Mucosa of stomach (tissue), 1 donor: ENCODE data around the gene AIG1.
"Not testable (repeated sequence)": the region's sequence is repeated elsewhere in the genome, so short reads cannot be mapped to it uniquely, and the experiment has no call there.

Experiments used
- H3K27me3 ChIP-seq: one replicate; pipeline ENCODE4 v1.7.0; 2013; ENCODE audit warnings: mild to moderate bottlenecking, low read length; ENCODE audit not compliant: control insufficient read depth, insufficient read depth
- H3K36me3 ChIP-seq: one replicate; pipeline ENCODE4 v1.7.0; 2013; ENCODE audit warnings: low read length; ENCODE audit not compliant: control insufficient read depth, insufficient read depth
- H3K4me1 ChIP-seq: one replicate; pipeline ENCODE4 v1.7.0; 2013; ENCODE audit warnings: mild to moderate bottlenecking, low read length; ENCODE audit not compliant: control insufficient read depth, insufficient read depth
- H3K4me3 ChIP-seq: one replicate; pipeline ENCODE4 v1.7.0; 2013; ENCODE audit warnings: low read length
- H3K9ac ChIP-seq: one replicate; pipeline ENCODE4 v1.7.0; 2013; ENCODE audit warnings: mild to moderate bottlenecking, low read length, moderate library complexity
- H3K9me3 ChIP-seq: one replicate; pipeline ENCODE4 v1.7.0; 2013; ENCODE audit warnings: mild to moderate bottlenecking, low read length, moderate library complexity; ENCODE audit not compliant: control insufficient read depth
- donor health status: Pancreatic carcinoma.

The AIG1 gene

GRCh38 chr6:143139884-143140283 is 79.2 kb downstream of the AIG1 start:
- H3K4me3 ChIP-seq, H3K36me3 ChIP-seq, H3K9me3 ChIP-seq, H3K9ac ChIP-seq, H3K27me3 ChIP-seq, H3K4me1 ChIP-seq: not testable (repeated sequence)

GRCh38 chr6:143140767-143141166 is 80.1 kb downstream of the AIG1 start:
- H3K4me3 ChIP-seq = no peak overlapping the region
- no peak overlapping the region for H3K9ac ChIP-seq
- H3K36me3 ChIP-seq = no peaks in the 10 kb centered on the region
- no peaks in the 10 kb centered on the region for H3K27me3 ChIP-seq
- H3K9me3 ChIP-seq = no peaks in the 10 kb centered on the region
- no peaks in the 10 kb centered on the region for H3K4me1 ChIP-seq

GRCh38 chr6:143141442-143141841 is 80.8 kb downstream of the AIG1 start:
- Histone ChIP-seq H3K4me3 (no peak overlapping the region), H3K9ac (no peak overlapping the region)

GRCh38 chr6:143146186-143146851 is 85.6 kb downstream of the AIG1 start:
- Histone ChIP-seq H3K27me3 (no peaks in the 10 kb centered on the region), H3K9me3 (no peaks in the 10 kb centered on the region), H3K4me1 (no peaks in the 10 kb centered on the region), H3K36me3 (no peaks in the 10 kb centered on the region), H3K9ac (no peak overlapping the region), H3K4me3 (no peak overlapping the region)

More at GRCh38 chr6:143141442-143141841, 80.8 kb downstream of the AIG1 start:
- H3K4me1 ChIP-seq = no peaks in the 10 kb centered on the region
- no peaks in the 10 kb centered on the region for H3K9me3 ChIP-seq
- no peaks in the 10 kb centered on the region for H3K36me3 ChIP-seq
- H3K27me3 ChIP-seq = no peaks in the 10 kb centered on the region

GRCh38 chr6:143149771-143150170 is 89.1 kb downstream of the AIG1 start:
- Histone ChIP-seq H3K36me3 (no peaks in the 10 kb centered on the region), H3K4me3 (no peak overlapping the region), H3K27me3 (no peaks in the 10 kb centered on the region), H3K9me3 (no peaks in the 10 kb centered on the region), H3K4me1 (no peaks in the 10 kb centered on the region), H3K9ac (no peak overlapping the region)

- Histone ChIP-seq H3K9ac (no peak overlapping the region), H3K4me1 (no peaks in the 10 kb centered on the region), H3K9me3 (no peaks in the 10 kb centered on the region), H3K36me3 (no peaks in the 10 kb centered on the region), H3K27me3 (no peaks in the 10 kb centered on the region), H3K4me3 (no peak overlapping the region)
Observed at GRCh38 chr6:143150281-143150680, 89.6 kb downstream of the AIG1 start.

- Histone ChIP-seq H3K36me3 (no peaks in the 10 kb centered on the region), H3K9me3 (no peaks in the 10 kb centered on the region), H3K4me3 (no peak overlapping the region), H3K4me1 (no peaks in the 10 kb centered on the region), H3K9ac (no peak overlapping the region), H3K27me3 (no peaks in the 10 kb centered on the region)
Observed at GRCh38 chr6:143151381-143151780, 90.7 kb downstream of the AIG1 start.

- H3K4me3 ChIP-seq = no peak overlapping the region
- peaks cover 10% of the 10 kb centered on the region for H3K4me1 ChIP-seq
- no peaks in the 10 kb centered on the region for H3K9me3 ChIP-seq
- no peak overlapping the region for H3K9ac ChIP-seq
- H3K27me3 ChIP-seq = no peaks in the 10 kb centered on the region
- H3K36me3 ChIP-seq = no peaks in the 10 kb centered on the region
Observed at GRCh38 chr6:143155681-143156080, 95.0 kb downstream of the AIG1 start.

- H3K9me3 ChIP-seq = no peaks in the 10 kb centered on the region
- no peaks in the 10 kb centered on the region for H3K27me3 ChIP-seq
- H3K4me1 ChIP-seq = peaks cover 10% of the 10 kb centered on the region
- H3K4me3 ChIP-seq = no peak overlapping the region
- no peak overlapping the region for H3K9ac ChIP-seq
- no peaks in the 10 kb centered on the region for H3K36me3 ChIP-seq
Observed at GRCh38 chr6:143157131-143157530, 96.4 kb downstream of the AIG1 start.

- H3K27me3 ChIP-seq = no peaks in the 10 kb centered on the region
- H3K9me3 ChIP-seq = no peaks in the 10 kb centered on the region
- H3K4me3 ChIP-seq = no peak overlapping the region
- H3K4me1 ChIP-seq = peaks cover 10% of the 10 kb centered on the region
- no peak overlapping the region for H3K9ac ChIP-seq
- H3K36me3 ChIP-seq = no peaks in the 10 kb centered on the region
Observed at GRCh38 chr6:143158113-143158581, 97.5 kb downstream of the AIG1 start.

GRCh38 chr6:143159001-143159400 is 98.3 kb downstream of the AIG1 start:
- no peaks in the 10 kb centered on the region for H3K27me3 ChIP-seq
- H3K9me3 ChIP-seq = no peaks in the 10 kb centered on the region
- H3K9ac ChIP-seq = no peak overlapping the region
- H3K36me3 ChIP-seq = no peaks in the 10 kb centered on the region
- peaks cover 10% of the 10 kb centered on the region for H3K4me1 ChIP-seq
- H3K4me3 ChIP-seq = no peak overlapping the region

- Histone ChIP-seq H3K27me3 (no peaks in the 10 kb centered on the region), H3K9me3 (no peaks in the 10 kb centered on the region), H3K4me3 (no peak overlapping the region), H3K4me1 (peaks cover 10% of the 10 kb centered on the region), H3K9ac (no peak overlapping the region), H3K36me3 (no peaks in the 10 kb centered on the region)
Observed at GRCh38 chr6:143160015-143160414, 99.3 kb downstream of the AIG1 start.
